MM.1S (cell line): ENCODE measurements around the gene MRPS18B.

Source experiments
- EZH2phosphoT487 ChIP-seq: fragments of 300-600 bp; sonication (generic); IDR thresholded peaks from 2 replicates; pipeline ENCODE4 v1.6.1; 2018; ENCODE audit warnings: antibody characterized with exemption, low read length
- TF ChIP-seq, protein P1 (sequence below): fragments of 300-600 bp; sonication (generic); IDR thresholded peaks from 2 replicates; pipeline ENCODE4 v1.5.1; 2016; ENCODE audit warnings: antibody characterized with exemption, low read length, mixed read lengths

DNA sequence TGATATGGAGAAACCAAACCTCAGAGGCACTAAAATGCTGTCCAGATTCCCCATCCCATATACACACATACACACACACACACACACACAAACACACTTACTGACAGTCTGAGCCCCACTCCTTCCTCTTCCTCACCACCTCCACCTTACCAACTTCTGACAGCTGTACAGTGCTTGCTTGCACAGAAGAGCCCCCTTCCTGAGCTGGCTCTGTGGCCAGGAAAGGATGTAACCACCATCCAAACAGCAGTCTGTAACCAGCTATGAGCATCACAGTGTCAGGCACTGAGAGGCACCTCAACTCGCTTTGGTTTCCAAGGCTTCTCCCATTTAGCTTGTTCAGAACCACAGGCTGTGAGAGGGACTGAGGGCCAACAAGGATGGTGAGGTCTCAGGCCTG is 23.4 kb downstream of the MRPS18B start:
- TF ChIP-seq EZH2phosphoT487 = no peak
- TF ChIP-seq, protein P1, sequence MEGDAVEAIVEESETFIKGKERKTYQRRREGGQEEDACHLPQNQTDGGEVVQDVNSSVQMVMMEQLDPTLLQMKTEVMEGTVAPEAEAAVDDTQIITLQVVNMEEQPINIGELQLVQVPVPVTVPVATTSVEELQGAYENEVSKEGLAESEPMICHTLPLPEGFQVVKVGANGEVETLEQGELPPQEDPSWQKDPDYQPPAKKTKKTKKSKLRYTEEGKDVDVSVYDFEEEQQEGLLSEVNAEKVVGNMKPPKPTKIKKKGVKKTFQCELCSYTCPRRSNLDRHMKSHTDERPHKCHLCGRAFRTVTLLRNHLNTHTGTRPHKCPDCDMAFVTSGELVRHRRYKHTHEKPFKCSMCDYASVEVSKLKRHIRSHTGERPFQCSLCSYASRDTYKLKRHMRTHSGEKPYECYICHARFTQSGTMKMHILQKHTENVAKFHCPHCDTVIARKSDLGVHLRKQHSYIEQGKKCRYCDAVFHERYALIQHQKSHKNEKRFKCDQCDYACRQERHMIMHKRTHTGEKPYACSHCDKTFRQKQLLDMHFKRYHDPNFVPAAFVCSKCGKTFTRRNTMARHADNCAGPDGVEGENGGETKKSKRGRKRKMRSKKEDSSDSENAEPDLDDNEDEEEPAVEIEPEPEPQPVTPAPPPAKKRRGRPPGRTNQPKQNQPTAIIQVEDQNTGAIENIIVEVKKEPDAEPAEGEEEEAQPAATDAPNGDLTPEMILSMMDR = no peak
